Measurements from ENCODE around the gene TRPV5.

The TRPV5 gene

GRCh38 chr7:142940966-142941535 lies 7.5 kb upstream of the TRPV5 start:
- no peak for DNase-seq (ENCODE audit: low read depth in 2 of 2, low spot score in 1 of 2)

DNA sequence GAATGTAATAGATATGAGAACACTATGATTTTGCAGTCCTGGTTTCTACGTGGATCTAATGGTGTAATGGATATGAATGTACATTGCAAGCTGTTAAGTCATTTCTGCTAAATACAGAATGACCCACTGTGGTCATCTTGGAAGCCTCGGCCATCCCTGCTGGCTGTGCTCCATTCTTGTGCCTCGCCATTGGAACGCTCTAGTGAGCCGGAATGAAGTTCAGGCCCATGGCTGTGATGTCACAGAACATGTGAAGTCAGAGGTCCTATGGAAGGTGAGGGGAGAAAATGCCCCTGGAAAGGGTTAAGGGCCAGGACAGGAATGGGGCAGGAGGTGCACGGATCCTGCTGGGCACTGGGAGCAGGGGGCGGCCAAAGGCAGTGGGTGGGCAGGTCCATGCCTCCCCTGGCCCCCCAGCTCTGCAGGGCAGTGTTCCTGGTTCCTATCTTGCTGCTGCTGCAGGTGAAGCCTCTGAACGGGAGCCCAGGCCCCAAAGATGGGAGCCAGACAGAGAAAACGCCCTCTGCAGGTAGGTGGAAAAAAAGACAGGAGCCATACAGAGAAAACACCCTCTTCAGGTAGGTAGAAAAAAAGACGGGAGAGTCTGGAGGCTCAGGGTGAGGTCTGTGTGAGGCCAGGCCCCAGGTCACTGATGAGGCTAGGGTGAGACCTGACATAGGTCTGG lies 5.8 kb upstream of the TRPV5 start, which contains the start of gene LLCFC1:
TSS of gene LLCFC1 (plus strand) at position 259 of the 685 bp plus-strand sequence. CDS start at position 397, 138 bp downstream.
- no peak for DNase-seq (ENCODE audit: low read depth in 2 of 2, low spot score in 1 of 2)

DNA sequence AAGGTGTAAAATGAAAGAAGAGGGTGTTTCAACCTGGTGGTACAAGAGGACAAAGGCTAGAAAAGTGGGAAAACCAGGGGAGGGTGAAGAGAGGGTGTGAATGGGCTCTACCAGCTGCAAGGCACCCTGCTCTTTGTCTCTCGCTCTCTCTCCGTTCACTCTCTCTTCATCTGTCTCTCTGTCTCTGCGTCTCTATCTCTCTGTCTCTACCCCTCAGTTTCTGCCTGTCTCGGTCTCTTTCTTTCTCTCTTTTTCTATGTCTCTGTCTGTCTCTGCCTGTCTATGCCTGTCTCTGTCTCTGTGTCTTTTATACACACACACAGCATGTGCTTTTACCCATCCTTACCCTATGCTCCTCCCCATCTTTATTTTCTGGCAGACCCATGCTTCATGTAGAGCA lies 5.1 kb upstream of the TRPV5 start:
- no peak for DNase-seq (ENCODE audit: low read depth in 2 of 2, low spot score in 1 of 2)

GRCh38 chr7:142935941-142936565 lies 2.5 kb upstream of the TRPV5 start:
- DNase-seq (ENCODE audit: low read depth in 2 of 2, low spot score in 1 of 2): no peak

DNA sequence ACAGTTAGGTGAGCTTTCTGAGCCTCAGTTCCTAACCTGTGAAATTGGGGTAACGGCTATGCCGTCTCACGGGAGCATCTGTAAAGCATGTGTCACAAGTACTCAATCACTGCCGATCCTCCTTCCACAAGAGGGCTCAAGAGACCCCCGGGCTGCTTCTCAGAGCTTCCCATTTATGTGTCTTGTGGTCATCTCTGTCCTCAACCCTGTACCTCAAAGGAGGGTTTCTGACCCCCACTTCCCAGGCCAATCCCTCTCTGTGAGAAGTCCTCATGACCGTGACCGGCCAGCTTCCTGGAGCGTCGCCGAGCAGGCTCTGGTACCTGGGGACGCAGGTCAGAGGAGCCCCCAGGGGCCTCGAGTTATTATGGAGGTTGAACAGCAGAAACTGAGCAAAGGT lies 510 bp upstream of the TRPV5 start:
- DNase-seq (ENCODE audit: low read depth in 2 of 2, low spot score in 1 of 2): no peak

DNA sequence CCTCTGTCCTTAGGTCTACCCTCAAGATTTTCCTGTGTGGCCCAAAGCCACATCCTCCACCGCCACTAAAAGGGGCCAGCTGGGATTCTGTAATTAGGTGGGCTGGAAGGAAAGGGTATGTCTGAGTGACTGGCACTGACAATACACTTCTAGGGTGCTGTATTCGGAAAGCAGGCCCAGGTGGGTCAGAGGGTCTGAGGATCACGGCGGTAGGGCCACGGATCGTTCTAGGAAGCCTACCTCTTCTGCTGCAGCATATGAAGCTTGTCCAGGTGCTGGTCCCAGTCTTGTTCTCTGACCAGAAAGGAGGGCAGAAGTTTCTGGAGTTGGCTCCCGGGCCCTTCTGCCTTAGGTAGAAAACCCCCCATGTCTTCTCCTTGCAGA lies 462 bp downstream of the TRPV5 start:
- DNase-seq (ENCODE audit: low read depth in 2 of 2, low spot score in 1 of 2): no peak

DNA sequence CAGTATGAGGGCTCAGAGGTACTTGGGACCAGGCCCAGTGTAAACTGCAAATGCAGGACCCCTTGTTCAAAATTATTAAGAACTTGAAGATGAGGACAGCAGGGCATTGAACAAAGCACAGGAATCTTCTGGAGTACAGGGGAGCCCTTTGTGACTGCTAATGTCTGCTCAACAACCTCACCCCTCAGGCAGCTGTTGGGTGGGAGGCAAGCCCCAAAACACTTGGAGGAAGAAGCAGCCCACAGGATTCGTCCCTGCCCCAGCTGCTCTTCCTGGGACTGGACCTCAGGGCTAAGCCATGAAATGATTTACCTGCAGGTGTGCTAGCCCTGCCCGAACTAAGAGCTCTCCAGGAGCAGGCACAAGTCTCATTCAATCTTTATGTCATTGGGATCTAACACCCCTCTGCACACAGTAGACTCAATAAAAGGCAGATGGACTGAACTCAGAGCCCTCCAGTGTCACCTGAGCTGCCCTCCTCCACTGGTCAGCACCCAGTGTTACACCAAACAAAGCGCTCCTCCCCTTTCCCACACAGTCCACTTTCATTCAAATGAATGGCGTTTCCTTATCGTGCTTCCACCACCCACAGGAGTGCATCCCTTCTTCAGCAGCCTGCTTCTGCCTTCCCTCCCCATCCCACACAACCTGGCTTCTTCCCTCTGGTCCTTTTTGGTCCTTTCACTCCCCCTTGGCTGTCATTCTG lies 1.0 kb downstream of the TRPV5 start:
- DNase-seq (ENCODE audit: low read depth in 2 of 2, low spot score in 1 of 2): no peak

DNA sequence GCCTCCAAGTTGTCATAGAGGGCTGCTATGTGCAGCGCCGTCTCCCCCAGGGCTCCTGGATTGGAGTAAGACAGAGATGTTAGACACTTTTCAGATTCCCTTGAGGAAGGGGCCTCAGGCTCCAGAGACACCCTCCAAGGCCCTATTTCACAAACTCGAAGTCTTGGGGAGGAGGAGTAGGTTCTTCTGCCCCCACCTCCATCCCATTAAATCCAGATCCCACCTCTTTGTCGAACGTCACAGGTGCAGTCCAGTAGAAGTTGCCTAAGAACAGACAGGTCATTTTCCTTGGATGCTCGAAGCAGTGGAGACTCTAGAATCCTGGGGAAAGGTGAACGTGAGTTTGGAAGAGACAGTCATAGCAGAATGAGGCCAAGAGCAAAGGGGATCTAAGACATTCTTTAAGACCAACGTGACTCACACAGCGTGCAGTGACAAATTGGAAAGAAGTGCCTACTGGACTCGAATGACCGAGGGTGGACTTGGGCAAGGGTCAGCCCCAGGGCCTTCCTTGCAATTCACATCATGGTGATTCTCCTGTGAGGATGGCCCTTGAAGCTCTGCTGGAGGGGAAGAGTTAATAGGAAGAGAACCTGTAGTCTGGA lies 3.3 kb downstream of the TRPV5 start:
- DNase-seq (ENCODE audit: low read depth in 2 of 2, low spot score in 1 of 2): no peak

DNA sequence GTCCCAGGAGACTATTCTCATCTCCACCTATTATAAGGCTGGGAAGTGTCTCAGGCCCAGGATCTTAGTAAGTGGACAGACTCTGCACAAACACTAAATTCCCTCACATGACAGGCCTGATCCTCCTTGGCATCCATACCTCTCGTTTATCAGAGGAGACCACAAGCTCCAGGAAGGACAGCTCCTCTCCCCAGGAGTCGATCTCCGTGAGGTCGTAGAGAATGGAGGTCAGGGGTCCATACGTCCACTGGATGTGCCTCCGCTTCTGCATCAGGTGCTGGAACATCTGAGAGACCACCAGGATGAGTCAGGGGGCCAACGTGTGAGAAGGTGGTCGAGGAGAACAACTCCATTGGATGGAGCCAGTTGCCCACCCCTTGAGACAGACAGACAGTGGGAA lies 5.6 kb downstream of the TRPV5 start:
- no peak for DNase-seq (ENCODE audit: low read depth in 2 of 2, low spot score in 1 of 2)

DNA sequence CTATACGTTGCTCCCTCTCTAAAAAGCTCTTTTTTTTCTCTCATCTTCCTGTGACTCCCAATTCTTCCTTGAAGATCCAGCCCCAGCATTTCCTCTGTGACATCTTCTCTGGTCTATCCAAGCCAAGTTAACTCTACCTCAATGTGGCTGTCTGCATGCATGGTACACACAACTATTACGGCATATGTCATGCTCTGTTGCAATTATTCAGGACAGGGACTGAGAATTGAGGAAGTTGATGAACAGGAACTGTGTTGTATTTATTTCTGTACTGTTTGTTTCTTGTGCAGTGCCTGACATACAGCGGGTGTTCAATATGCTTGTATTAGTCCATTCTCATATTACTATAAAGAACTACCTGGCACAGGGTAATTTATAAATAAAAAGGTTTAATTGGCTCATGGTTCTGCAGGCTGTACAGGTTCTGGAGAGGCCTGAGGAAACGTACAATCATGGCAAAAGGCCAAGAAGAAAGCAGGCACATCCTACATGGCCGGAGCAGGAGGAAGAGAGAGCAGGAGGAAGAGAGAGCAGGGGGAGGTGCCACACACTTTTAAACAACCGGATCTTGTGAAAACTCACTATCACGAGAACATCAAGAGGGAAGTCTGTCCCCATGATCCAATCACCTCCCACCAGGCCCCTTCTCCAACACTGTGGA lies 6.3 kb downstream of the TRPV5 start:
- no peak for DNase-seq (ENCODE audit: low read depth in 2 of 2, low spot score in 1 of 2)

GRCh38 chr7:142925413-142925812 lies 8.1 kb downstream of the TRPV5 start:
- no peak for DNase-seq (ENCODE audit: low read depth in 2 of 2, low spot score in 1 of 2)

- no peak for DNase-seq (ENCODE audit: low read depth in 2 of 2, low spot score in 1 of 2)
Observed at GRCh38 chr7:142923391-142923790, 10.2 kb downstream of the TRPV5 start.

DNA sequence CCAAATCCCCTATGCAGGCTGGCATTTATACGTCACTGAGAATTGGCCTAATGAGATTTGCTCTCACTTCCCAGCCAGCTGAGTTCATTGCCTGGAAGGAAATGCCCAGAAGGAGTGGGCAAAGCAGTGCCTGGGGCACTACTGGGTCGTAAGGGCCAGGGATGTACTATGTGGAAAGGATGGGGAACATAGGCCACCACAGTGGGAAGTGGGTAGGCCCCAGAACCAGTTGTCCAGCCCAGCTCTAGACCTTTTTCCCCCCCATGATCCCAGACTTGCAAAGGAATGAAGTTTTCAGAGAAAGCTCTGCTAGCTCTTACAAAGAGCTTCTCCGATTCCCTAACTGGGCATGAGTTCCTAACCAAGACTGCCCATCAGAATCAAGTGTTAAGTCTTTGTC lies 13.9 kb downstream of the TRPV5 start:
- DNase-seq (ENCODE audit: low read depth in 2 of 2, low spot score in 1 of 2): no peak

DNA sequence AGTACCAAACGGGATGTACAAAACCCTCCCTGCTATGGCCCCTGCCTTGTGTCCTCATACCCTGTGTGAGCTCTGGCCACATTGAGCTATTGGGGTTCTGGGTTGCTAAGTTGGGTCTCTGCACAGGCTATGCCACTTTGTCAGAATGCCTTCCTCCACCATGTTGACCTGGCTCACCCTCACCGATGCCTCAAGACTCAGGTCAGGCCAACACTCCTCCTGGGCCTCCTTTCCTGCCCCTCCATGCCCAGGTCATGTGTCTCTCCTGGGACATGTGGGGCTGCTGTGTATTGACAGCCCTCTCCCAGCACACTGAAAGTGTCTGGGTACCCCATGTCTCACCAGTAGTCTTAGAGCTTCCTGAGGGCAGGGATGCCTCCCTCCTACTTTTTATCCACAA lies 14.6 kb downstream of the TRPV5 start:
- no peak for DNase-seq (ENCODE audit: low read depth in 2 of 2, low spot score in 1 of 2)

DNA sequence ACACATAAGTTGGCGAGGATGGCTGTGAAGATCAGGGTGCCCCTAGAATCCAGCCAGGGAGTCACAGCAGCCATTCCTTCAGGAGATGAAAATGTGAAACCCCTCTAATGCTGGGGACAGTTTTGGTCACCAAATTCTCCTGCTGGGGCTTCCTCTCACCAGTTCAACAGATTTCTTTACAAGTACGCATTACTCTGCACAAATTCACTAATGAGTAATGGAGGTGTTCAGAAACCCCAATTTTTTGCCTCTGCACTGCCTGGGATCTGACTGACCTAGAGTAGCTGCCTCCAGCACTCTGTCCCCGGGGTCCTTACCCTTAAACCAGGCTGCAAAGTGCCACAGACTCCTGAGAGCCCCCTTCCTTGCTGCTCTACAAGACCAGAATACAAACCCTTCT lies 16.1 kb downstream of the TRPV5 start:
- DNase-seq (ENCODE audit: low read depth in 2 of 2, low spot score in 1 of 2): no peak

GRCh38 chr7:142916508-142916907 lies 17.0 kb downstream of the TRPV5 start:
- DNase-seq (ENCODE audit: low read depth in 2 of 2, low spot score in 1 of 2): no peak

GRCh38 chr7:142915315-142915714 lies 18.2 kb downstream of the TRPV5 start:
- no peak for DNase-seq (ENCODE audit: low read depth in 2 of 2, low spot score in 1 of 2)

DNA sequence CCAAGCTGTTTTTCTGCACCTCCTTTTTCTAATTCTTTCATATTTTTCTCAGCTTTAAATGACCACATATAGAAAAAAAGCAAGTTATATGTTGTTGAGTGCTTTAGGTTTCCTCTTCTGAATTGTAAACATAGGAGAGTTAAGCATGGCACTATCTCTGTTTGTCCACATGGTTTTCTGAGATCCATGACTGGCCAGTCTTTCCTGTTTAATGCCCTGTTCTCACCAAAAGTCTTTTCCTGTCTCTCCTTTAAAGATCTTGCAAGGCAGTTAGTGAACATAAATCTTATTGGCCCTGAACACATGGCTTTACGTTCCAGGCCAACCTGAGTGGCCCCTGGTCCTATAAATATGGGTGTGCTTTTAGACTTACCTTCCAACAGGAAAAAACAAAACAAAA lies 19.4 kb downstream of the TRPV5 start:
- no peak for DNase-seq (ENCODE audit: low read depth in 2 of 2, low spot score in 1 of 2)

GRCh38 chr7:142913566-142913965 lies 20.0 kb downstream of the TRPV5 start:
- DNase-seq (ENCODE audit: low read depth in 2 of 2, low spot score in 1 of 2): no peak

- DNase-seq (ENCODE audit: low read depth in 2 of 2, low spot score in 1 of 2): no peak
Observed at GRCh38 chr7:142913051-142913450, 20.5 kb downstream of the TRPV5 start.

- DNase-seq (ENCODE audit: low read depth in 2 of 2, low spot score in 1 of 2): no peak
Observed at GRCh38 chr7:142910481-142910880, 23.1 kb downstream of the TRPV5 start.

Measured in stimulated activated CD8-positive, alpha-beta memory T cell treated with anti-CD3 and anti-CD28 coated beads, Interleukin-4, amount 100 ng/mL, for 4 hours (primary cell).